ENCODE results near the gene CSNK2A3.

GRCh38 chr11:11401960-11402535 lies 49.0 kb upstream of the CSNK2A3 start:
- TF ChIP-seq CHD2 (IDR thresholded peaks at IDR 0.05; ENCODE audit: low read depth, low read length) (no peak), RFX5 (IDR thresholded peaks at IDR 0.05; ENCODE audit: low read depth, low read length) (no peak), BRF2 (IDR thresholded peaks at IDR 0.05; ENCODE audit: borderline replicate concordance, insufficient read depth, insufficient read length) (no peak)

Data from K562 (cell line).